ENCODE data around the gene GPR32. TPM values are rescaled to one million over a fixed set of nuclear protein-coding genes. Genes with fewer than 3 reads are reported as not detected.

The GPR32 gene
- total and polyA plus RNA-seq, 2 experiments from 2014 or later: not detected

GRCh38 chr19:50791594-50792271 lies 21.5 kb downstream of the GPR32 start:
- Histone ChIP-seq H3K9me2 (ENCODE audit: insufficient read depth) (no peaks in the 10 kb centered on the region), H3K79me2 (ENCODE audit: insufficient read depth) (no peaks in the 10 kb centered on the region), H3K27ac (no peak overlapping the region), H3K27me3 (replicated peaks; ENCODE audit: insufficient read depth) (no peaks in the 10 kb centered on the region), H3K4me1 (ENCODE audit: insufficient read depth) (no peaks in the 10 kb centered on the region), H3K4me2 (ENCODE audit: unreplicated experiment) (no peak overlapping the region), H3F3A (ENCODE audit: insufficient read depth) (no peaks in the 10 kb centered on the region), H4K20me1 (ENCODE audit: insufficient read depth) (no peaks in the 10 kb centered on the region), H3K9ac (no peak overlapping the region), H3K9me3 (ENCODE audit: low read depth) (no peaks in the 10 kb centered on the region), H3K4me3 (no peak overlapping the region), H2AFZ (no peak overlapping the region), H3K36me3 (ENCODE audit: low read depth) (no peaks in the 10 kb centered on the region)
- WGBS, 2 experiments (ENCODE audit: low coverage in 1 of 2, low lambda C conversion rate in 2 of 2, missing lambda C conversion rate in 2 of 2): 74 to 77% methylated on average over 27 to 46 of the region's 47 CpGs
- in situ Hi-C loops (cut with MboI): loop anchor here (25.0 kb wide), 1 partner anchor 429 kb away; the partner anchor contains the start of gene NAPSA
- DNase-seq: no peak
- TF ChIP-seq EZH2 (IDR thresholded peaks at IDR 0.05; ENCODE audit: insufficient read depth, poor library complexity, severe bottlenecking) (no peak), EZH2phosphoT487 (IDR thresholded peaks at IDR 0.05; ENCODE audit: insufficient read depth, low read depth) (no peak)

GRCh38 chr19:50792272-50793250 lies 22.3 kb downstream of the GPR32 start:
- H3K9ac ChIP-seq: no peak overlapping the region
- no peak for TF ChIP-seq EZH2 (IDR thresholded peaks at IDR 0.05; ENCODE audit: insufficient read depth, poor library complexity, severe bottlenecking)
- no peak for TF ChIP-seq EZH2phosphoT487 (IDR thresholded peaks at IDR 0.05; ENCODE audit: insufficient read depth, low read depth)
- no peaks in the 10 kb centered on the region for H3K4me1 ChIP-seq (ENCODE audit: insufficient read depth)
- H4K20me1 ChIP-seq (ENCODE audit: insufficient read depth): no peaks in the 10 kb centered on the region
- no peak overlapping the region for H3K27ac ChIP-seq
- in situ Hi-C loops (cut with MboI): loop anchor here (25.0 kb wide), 1 partner anchor 430 kb away; the partner anchor contains the start of gene NAPSA
- no peaks in the 10 kb centered on the region for H3F3A ChIP-seq (ENCODE audit: insufficient read depth)
- no peak overlapping the region for H3K4me3 ChIP-seq
- DNase-seq: no peak
- no peaks in the 10 kb centered on the region; the same call in 1 of the 2 replicates for H3K36me3 ChIP-seq (ENCODE audit: low read depth)
- no peaks in the 10 kb centered on the region for H3K27me3 ChIP-seq (replicated peaks; ENCODE audit: insufficient read depth)
- no peaks in the 10 kb centered on the region for H3K9me3 ChIP-seq (ENCODE audit: low read depth)
- no peak overlapping the region for H2AFZ ChIP-seq
- no peak overlapping the region for H3K4me2 ChIP-seq (ENCODE audit: unreplicated experiment)
- H3K9me2 ChIP-seq (ENCODE audit: insufficient read depth): no peaks in the 10 kb centered on the region
- no peaks in the 10 kb centered on the region for H3K79me2 ChIP-seq (ENCODE audit: insufficient read depth)
- 77 to 79% methylated on average over 13 of the region's 13 CpGs for WGBS, 2 experiments (ENCODE audit: low coverage in 1 of 2, low lambda C conversion rate in 2 of 2, missing lambda C conversion rate in 2 of 2)

- TF ChIP-seq EZH2phosphoT487 (IDR thresholded peaks at IDR 0.05; ENCODE audit: insufficient read depth, low read depth) (no peak), EZH2 (IDR thresholded peaks at IDR 0.05; ENCODE audit: insufficient read depth, poor library complexity, severe bottlenecking) (no peak)
- H3F3A ChIP-seq (ENCODE audit: insufficient read depth): no peaks in the 10 kb centered on the region
- no peaks in the 10 kb centered on the region for H3K4me1 ChIP-seq (ENCODE audit: insufficient read depth)
- H3K9ac ChIP-seq: no peak overlapping the region
- H3K9me3 ChIP-seq (ENCODE audit: low read depth): no peaks in the 10 kb centered on the region
- no peaks in the 10 kb centered on the region; the same call in 1 of the 2 replicates for H3K36me3 ChIP-seq (ENCODE audit: low read depth)
- H4K20me1 ChIP-seq (ENCODE audit: insufficient read depth): no peaks in the 10 kb centered on the region
- H3K27ac ChIP-seq: no peak overlapping the region
- no peaks in the 10 kb centered on the region for H3K79me2 ChIP-seq (ENCODE audit: insufficient read depth)
- H3K9me2 ChIP-seq (ENCODE audit: insufficient read depth): no peaks in the 10 kb centered on the region
- no peak for DNase-seq
- H2AFZ ChIP-seq: no peak overlapping the region
- H3K27me3 ChIP-seq (replicated peaks; ENCODE audit: insufficient read depth): no peaks in the 10 kb centered on the region
- in situ Hi-C loops (cut with MboI): loop anchor here (25.0 kb wide), 1 partner anchor 431 kb away; the partner anchor contains the start of gene NAPSA
- H3K4me2 ChIP-seq (ENCODE audit: unreplicated experiment): no peak overlapping the region
- H3K4me3 ChIP-seq: no peak overlapping the region
- WGBS, 2 experiments (ENCODE audit: low coverage in 1 of 2, low lambda C conversion rate in 2 of 2, missing lambda C conversion rate in 2 of 2): 65 to 68% methylated on average over 11 of the region's 11 CpGs
Observed at GRCh38 chr19:50793558-50794065, 23.3 kb downstream of the GPR32 start.
